B cell (primary cell): Measurements from ENCODE around the gene KIF23. TPM values are rescaled to one million over a fixed set of nuclear protein-coding genes. Genes with fewer than 3 reads are reported as not detected.

Experiments
- ATAC-seq: fragments of 200-7000 bp; cut with Tn5 transposase; one replicate; pipeline ENCODE4 v1.10.0; 2021; ENCODE audit warnings: low read depth, mild to moderate bottlenecking, moderate number of reproducible peaks, moderate library complexity
- CTCF ChIA-PET: fragments of 350-600 bp; sonication (Branson Sonifier 250); formaldehyde crosslinking; loops from one replicate; lab custom pipeline; 2021; ENCODE audit warnings: antibody characterized with exemption, inconsistent platforms; lab: Charles Lee
- POLR2A ChIA-PET: fragments of 350-600 bp; sonication (Branson Sonifier 250); formaldehyde crosslinking; loops from one replicate; lab custom pipeline; 2021; ENCODE audit warnings: antibody characterized with exemption; lab: Charles Lee
- DNase-seq: peaks from one replicate; pipeline ENCODE4 v3.0.0; 2013
- H2AFZ ChIP-seq: 2 replicates; pipeline ENCODE4 v1.6.1; 2012; ENCODE audit warnings: mild to moderate bottlenecking, low read depth, low read length; ENCODE audit not compliant: insufficient read depth, poor library complexity, severe bottlenecking
- H3K27ac ChIP-seq, 2 donors: 1 replicate in 1 of 2; 2 replicates in 1 of 2; pipeline ENCODE4 v1.5.1; 2012 to 2013; ENCODE audit warnings: low read length in 2 of 2, mild to moderate bottlenecking in 2 of 2, moderate library complexity in 1 of 2
- H3K27me3 ChIP-seq, 4 experiments: fragments of 200-600 bp in 1 of 4; sonication (generic) in 1 of 4; replicated peaks in 1 of 4; 1 replicate in 2 of 4; 2 replicates in 2 of 4; pipeline versions ENCODE4 v1.6.1 to v1.7.0; 2013 to 2016; ENCODE audit warnings: low read length in 3 of 4, mild to moderate bottlenecking in 2 of 4, mixed read lengths in 1 of 4, moderate library complexity in 1 of 4; ENCODE audit not compliant: insufficient read depth in 4 of 4, control insufficient read depth in 3 of 4; ENCODE audit errors: control extremely low read depth in 1 of 4
- H3K36me3 ChIP-seq, 2 experiments: replicated peaks in 1 of 2; 1 replicate in 1 of 2; 2 replicates in 1 of 2; pipeline versions ENCODE4 v1.6.1 to v1.7.1; 2013; ENCODE audit warnings: low read length in 1 of 2; ENCODE audit not compliant: insufficient read depth in 2 of 2, control insufficient read depth in 1 of 2; ENCODE audit errors: control extremely low read depth in 1 of 2, extremely low read depth in 1 of 2
- H3K4me1 ChIP-seq, 2 donors: fragments of 200-600 bp in 1 of 2; sonication (generic) in 1 of 2; 1 replicate in 1 of 2; 2 replicates in 1 of 2; pipeline versions ENCODE4 v1.5.1 to v1.6.1; 2013 to 2017; ENCODE audit warnings: low read length in 2 of 2; ENCODE audit not compliant: control insufficient read depth in 2 of 2, insufficient read depth in 2 of 2
- H3K4me2 ChIP-seq: replicated peaks from 2 replicates; pipeline ENCODE3; 2012; ENCODE audit warnings: mild to moderate bottlenecking, low read depth, low read length; ENCODE audit not compliant: poor library complexity, severe bottlenecking
- H3K4me3 ChIP-seq, 5 experiments: fragments of 200-600 bp in 1 of 5; sonication (generic) in 1 of 5; 1 replicate in 3 of 5; 2 replicates in 2 of 5; pipeline versions ENCODE4 v1.5.1 to v1.7.0; 2011 to 2016; ENCODE audit warnings: low read length in 4 of 5, mild to moderate bottlenecking in 4 of 5, low read depth in 2 of 5, control low read depth in 1 of 5, moderate library complexity in 1 of 5; ENCODE audit not compliant: insufficient read depth in 1 of 5; ENCODE audit errors: control extremely low read depth in 1 of 5, extremely low read depth in 1 of 5
- H3K79me2 ChIP-seq: fragments of 200-600 bp; sonication (generic); one replicate; pipeline ENCODE4 v1.6.0; 2016; ENCODE audit warnings: low read length; ENCODE audit not compliant: control insufficient read depth, insufficient read depth
- H3K9ac ChIP-seq: fragments of 200-600 bp; sonication (generic); 2 replicates; pipeline ENCODE4 v1.6.1; 2017; ENCODE audit warnings: mild to moderate bottlenecking, low read length, moderate library complexity
- H3K9me3 ChIP-seq, 3 donors: one replicate each; pipeline versions ENCODE4 v1.6.1 to v1.7.1; 2013; ENCODE audit warnings: low read length in 2 of 3; ENCODE audit not compliant: control insufficient read depth in 2 of 3, insufficient read depth in 1 of 3; ENCODE audit errors: control extremely low read depth in 1 of 3
- H4K20me1 ChIP-seq: 2 replicates; pipeline ENCODE4 v1.6.0; 2012; ENCODE audit warnings: mild to moderate bottlenecking, low read length; ENCODE audit not compliant: insufficient read depth, control insufficient read depth, poor library complexity, severe bottlenecking
- H3K27ac Mint-ChIP-seq: one replicate; pipeline ENCODE4 v1.8.0; 2021; ENCODE audit warnings: mixed read lengths
- H3K27me3 Mint-ChIP-seq: one replicate; pipeline ENCODE4 v1.8.0; 2021; ENCODE audit warnings: mixed read lengths
- H3K4me1 Mint-ChIP-seq: one replicate; pipeline ENCODE4 v1.8.0; 2021; ENCODE audit warnings: mixed read lengths
- H3K4me3 Mint-ChIP-seq: one replicate; pipeline ENCODE4 v1.8.0; 2021; ENCODE audit warnings: mixed read lengths
- H3K9me3 Mint-ChIP-seq: one replicate; pipeline ENCODE4 v1.8.0; 2022; ENCODE audit warnings: mixed read lengths; ENCODE audit not compliant: insufficient read depth
- EZH2 ChIP-seq: IDR thresholded peaks from 2 replicates; pipeline ENCODE4 v1.6.1; 2012; ENCODE audit warnings: borderline replicate concordance, low read depth, mild to moderate bottlenecking, moderate library complexity, low read length; ENCODE audit not compliant: insufficient read depth, poor library complexity, severe bottlenecking
- WGBS: methylation state at CpG from one replicate; pipeline ENCODE4 v1.1.5; 2013; ENCODE audit warnings: missing lambda C conversion rate; ENCODE audit not compliant: insufficient coverage; 5-methylcytosine and 5-hydroxymethylcytosine counted together
- intact Hi-C: fragments of 100-400 bp; cut with micrococcal nuclease; formaldehyde crosslinking; loops from one replicate; pipeline ENCODE4 v1.10.0; 2022
- polyA plus RNA-seq: library from polyadenylated mRNA; depleted of rRNA; stranded (reverse); fragments of >200 nt; gene quantifications from 2 replicates; pipeline ENCODE4 v1.2.3, GENCODE V29; 2012
- total RNA-seq, 2 donors: library from RNA; stranded (reverse); fragments of 120-200 nt in 1 of 2; gene quantifications; 1 replicate in 1 of 2; 2 replicates in 1 of 2; pipeline versions ENCODE4 v1.2.3 to v1.2.4, GENCODE V29; 2013 to 2022
- TF ChIP-seq, protein P1 (sequence below): fragments of 200-600 bp; IDR thresholded peaks from one replicate; pipeline ENCODE4 v1.8.0; 2022; ENCODE audit warnings: antibody characterized with exemption, mild to moderate bottlenecking

Gene KIF23
- total and polyA plus RNA-seq, 2 donors (not counting 1 experiment from before 2014, with no cell fraction given), result 0.30 to 0.34 TPM

DNA sequence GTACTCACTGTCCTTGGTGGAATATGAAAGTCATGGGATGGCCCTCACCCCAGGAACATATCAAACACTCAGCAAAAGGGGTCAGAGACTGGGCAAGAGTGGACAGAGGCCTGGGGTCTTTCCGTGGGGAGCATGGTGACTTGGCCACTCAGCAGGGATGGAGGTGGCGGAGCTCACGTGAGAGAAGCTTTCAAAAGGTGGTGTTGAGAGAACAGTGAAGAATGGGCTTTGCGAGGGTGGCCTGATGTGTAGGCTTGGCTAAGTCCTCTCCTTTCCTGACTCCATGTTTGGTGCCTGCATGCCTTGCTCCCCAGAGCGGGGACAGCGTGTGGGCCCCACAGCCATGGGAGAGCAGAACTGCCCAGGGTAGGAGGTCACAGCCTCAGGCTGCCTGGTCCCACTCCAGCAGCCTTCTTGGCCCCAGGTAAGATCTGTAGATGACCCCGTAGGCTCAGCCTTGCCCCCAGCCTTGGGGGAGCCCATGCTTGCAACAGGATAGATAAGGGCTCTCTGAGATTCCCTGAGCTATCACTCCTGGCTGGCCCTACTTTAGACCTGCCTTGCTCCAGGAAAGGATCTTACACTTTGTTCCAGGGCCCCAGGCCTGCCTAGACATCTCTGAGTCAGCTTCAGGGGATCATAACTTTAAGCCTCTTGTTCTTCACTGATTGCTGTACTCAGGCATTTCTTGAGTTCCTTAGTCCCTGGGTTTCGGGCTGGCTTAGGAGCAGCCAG, 55.5 kb downstream of the KIF23 start:
- H3K79me2 ChIP-seq, result no peaks in the 10 kb centered on the region
- H3K9me3 Mint-ChIP-seq, result no peaks in the 10 kb centered on the region
- H3K4me3 Mint-ChIP-seq, result no peak overlapping the region
- no peak for TF ChIP-seq EZH2
- TF ChIP-seq, protein P1, sequence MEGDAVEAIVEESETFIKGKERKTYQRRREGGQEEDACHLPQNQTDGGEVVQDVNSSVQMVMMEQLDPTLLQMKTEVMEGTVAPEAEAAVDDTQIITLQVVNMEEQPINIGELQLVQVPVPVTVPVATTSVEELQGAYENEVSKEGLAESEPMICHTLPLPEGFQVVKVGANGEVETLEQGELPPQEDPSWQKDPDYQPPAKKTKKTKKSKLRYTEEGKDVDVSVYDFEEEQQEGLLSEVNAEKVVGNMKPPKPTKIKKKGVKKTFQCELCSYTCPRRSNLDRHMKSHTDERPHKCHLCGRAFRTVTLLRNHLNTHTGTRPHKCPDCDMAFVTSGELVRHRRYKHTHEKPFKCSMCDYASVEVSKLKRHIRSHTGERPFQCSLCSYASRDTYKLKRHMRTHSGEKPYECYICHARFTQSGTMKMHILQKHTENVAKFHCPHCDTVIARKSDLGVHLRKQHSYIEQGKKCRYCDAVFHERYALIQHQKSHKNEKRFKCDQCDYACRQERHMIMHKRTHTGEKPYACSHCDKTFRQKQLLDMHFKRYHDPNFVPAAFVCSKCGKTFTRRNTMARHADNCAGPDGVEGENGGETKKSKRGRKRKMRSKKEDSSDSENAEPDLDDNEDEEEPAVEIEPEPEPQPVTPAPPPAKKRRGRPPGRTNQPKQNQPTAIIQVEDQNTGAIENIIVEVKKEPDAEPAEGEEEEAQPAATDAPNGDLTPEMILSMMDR, result no peak
- H3K9ac ChIP-seq, result no peak overlapping the region
- no peaks in the 10 kb centered on the region for H3K4me1 ChIP-seq
- CTCF ChIA-PET, result interaction anchor here (0.6 to 1.3 kb wide), 5 partner anchors 8 to 1253 kb away, joined by 3 to 4 read pairs (median 3); no protein-coding TSS in a partner anchor
- no peak overlapping the region for H3K4me2 ChIP-seq
- H3K27ac Mint-ChIP-seq, result no peak overlapping the region
- POLR2A ChIA-PET, result no interaction called here
- no peak overlapping the region for H2AFZ ChIP-seq
- H3K4me3 ChIP-seq, result no peak overlapping the region
- H3K4me1 Mint-ChIP-seq, result peaks cover 5% of the 10 kb centered on the region
- intact Hi-C loops, result loop anchor here (10.0 kb wide), 2 partner anchors 1115 to 1255 kb away; no protein-coding TSS in a partner anchor
- no peak overlapping the region for H3K27ac ChIP-seq
- peaks cover 0 to 2% (median 0%) of the 10 kb centered on the region in 4 experiments for H3K27me3 ChIP-seq
- peaks cover 7% of the 10 kb centered on the region for H3K27me3 Mint-ChIP-seq
- H3K9me3 ChIP-seq, result no peaks in the 10 kb centered on the region
- no peaks in the 10 kb centered on the region for H3K36me3 ChIP-seq
- ATAC-seq, result no peak
- no peaks in the 10 kb centered on the region for H4K20me1 ChIP-seq
- 99% methylated on average over 7 of the region's 8 CpGs for WGBS
- DNase-seq, result no peak

DNA sequence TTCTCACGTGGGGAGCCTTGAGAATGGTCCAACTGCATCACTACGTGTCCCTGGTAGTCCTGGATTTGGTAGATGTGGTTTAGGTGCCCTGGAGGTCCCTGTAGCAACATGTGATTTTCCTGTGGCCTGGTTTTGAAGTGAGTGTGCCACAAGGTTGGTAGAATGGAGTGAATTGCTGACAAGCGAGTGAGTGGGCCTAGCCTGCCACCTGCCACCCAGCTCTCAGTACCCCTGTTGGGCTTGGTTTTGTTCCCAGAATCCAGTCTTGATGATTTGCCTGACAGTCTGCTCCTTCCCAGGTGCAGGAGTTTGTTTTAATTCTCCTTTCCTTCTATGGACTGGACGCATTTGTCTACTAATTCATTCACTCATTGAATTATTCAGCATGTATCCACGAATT, 57.9 kb downstream of the KIF23 start:
- H3K4me3 ChIP-seq, result no peak overlapping the region
- no peak overlapping the region for H3K27ac ChIP-seq
- WGBS, result 88% methylated on average over 3 of the region's 5 CpGs
- no peaks in the 10 kb centered on the region for H3K79me2 ChIP-seq
- no peaks in the 10 kb centered on the region for H4K20me1 ChIP-seq
- no peak overlapping the region for H2AFZ ChIP-seq
- CTCF ChIA-PET, result interaction anchor here (1.1 to 2.4 kb wide), 2 partner anchors 9 to 1251 kb away, joined by 3 to 13 read pairs; no protein-coding TSS in a partner anchor
- H3K9me3 ChIP-seq, result no peaks in the 10 kb centered on the region
- ATAC-seq, result no peak
- POLR2A ChIA-PET, result no interaction called here
- no peak for DNase-seq
- intact Hi-C loops, result loop anchor here (10.0 kb wide), 2 partner anchors 1113 to 1253 kb away; no protein-coding TSS in a partner anchor
- peaks cover 2% of the 10 kb centered on the region for H3K4me1 Mint-ChIP-seq
- no peak overlapping the region for H3K9ac ChIP-seq
- H3K27me3 ChIP-seq, result peaks cover 0 to 9% (median 3%) of the 10 kb centered on the region in 4 experiments
- no peaks in the 10 kb centered on the region for H3K36me3 ChIP-seq
- H3K27ac Mint-ChIP-seq, result no peak overlapping the region
- no peaks in the 10 kb centered on the region for H3K9me3 Mint-ChIP-seq
- no peak overlapping the region for H3K4me2 ChIP-seq
- TF ChIP-seq, protein P1, result no peak
- TF ChIP-seq EZH2, result no peak
- H3K27me3 Mint-ChIP-seq, result peaks cover 14% of the 10 kb centered on the region
- no peak overlapping the region for H3K4me3 Mint-ChIP-seq
- H3K4me1 ChIP-seq, result no peaks in the 10 kb centered on the region
